GM12872 (cell line): ENCODE results near the gene FBXL15.

Experiments
- CTCF ChIP-seq: IDR thresholded peaks from 3 replicates; pipeline ENCODE4 v1.5.1; 2011; ENCODE audit warnings: low read depth, mild to moderate bottlenecking, low read length, moderate library complexity; ENCODE audit not compliant: insufficient read depth

Gene FBXL15

GRCh38 chr10:102467971-102468438, 47.4 kb downstream of the FBXL15 start:
- no peak for TF ChIP-seq CTCF

GRCh38 chr10:102468683-102469082, 48.0 kb downstream of the FBXL15 start:
- TF ChIP-seq CTCF = no peak

- TF ChIP-seq CTCF = no peak
Observed at GRCh38 chr10:102470579-102471546, 50.2 kb downstream of the FBXL15 start.
